ENCODE measurements around the gene TNFRSF18.
A peak's percentile ranks its signal among the peaks of the same experiment; 100 is the strongest.
"Not testable (repeated sequence)": the region's sequence is repeated elsewhere in the genome, so short reads cannot be mapped to it uniquely, and the experiment has no call there.

Gene TNFRSF18

GRCh38 chr1:1195726-1196125 is 10.7 kb downstream of the TNFRSF18 start:
- not testable (repeated sequence) for DNase-seq

GRCh38 chr1:1194723-1195122 is 11.7 kb downstream of the TNFRSF18 start:
- DNase-seq: no peak

GRCh38 chr1:1191734-1192133 is 14.7 kb downstream of the TNFRSF18 start:
- DNase-seq: no peak

GRCh38 chr1:1189111-1189510 is 17.3 kb downstream of the TNFRSF18 start:
- DNase-seq: peak; percentile 41

- DNase-seq: no peak
Measured at GRCh38 chr1:1187938-1188337, 18.5 kb downstream of the TNFRSF18 start.

GRCh38 chr1:1185101-1185765 is 21.2 kb downstream of the TNFRSF18 start:
- no peak for DNase-seq

GRCh38 chr1:1183833-1184775 is 22.3 kb downstream of the TNFRSF18 start:
- DNase-seq: no peak

- DNase-seq: no peak
Measured at GRCh38 chr1:1183221-1183747, 23.1 kb downstream of the TNFRSF18 start.

GRCh38 chr1:1182491-1183220 is 23.7 kb downstream of the TNFRSF18 start:
- DNase-seq: peak; percentile 75

- no peak for DNase-seq
Measured at GRCh38 chr1:1181938-1182410, 24.4 kb downstream of the TNFRSF18 start.

GRCh38 chr1:1181129-1181937 is 25.1 kb downstream of the TNFRSF18 start:
- DNase-seq: no peak

GRCh38 chr1:1179983-1180861 is 26.2 kb downstream of the TNFRSF18 start:
- no peak for DNase-seq

- DNase-seq: no peak
Measured at GRCh38 chr1:1179346-1179982, 26.9 kb downstream of the TNFRSF18 start.

GRCh38 chr1:1178794-1179331 is 27.5 kb downstream of the TNFRSF18 start:
- DNase-seq: no peak

- DNase-seq: no peak
Measured at GRCh38 chr1:1177452-1178206, 28.8 kb downstream of the TNFRSF18 start.

- DNase-seq: no peak
Measured at GRCh38 chr1:1176931-1177330, 29.5 kb downstream of the TNFRSF18 start.

GRCh38 chr1:1176063-1176761 is 30.2 kb downstream of the TNFRSF18 start:
- DNase-seq: not testable (repeated sequence)

- DNase-seq: no peak
Measured at GRCh38 chr1:1175221-1176062, 30.9 kb downstream of the TNFRSF18 start.

All from hematopoietic multipotent progenitor cell treated with erythropoietin and hydrocortisone succinate and interleukin-3 and kit ligand, for 4 days (in vitro differentiated cells).